ENCODE data around the gene AMBP.

Gene AMBP

DNA sequence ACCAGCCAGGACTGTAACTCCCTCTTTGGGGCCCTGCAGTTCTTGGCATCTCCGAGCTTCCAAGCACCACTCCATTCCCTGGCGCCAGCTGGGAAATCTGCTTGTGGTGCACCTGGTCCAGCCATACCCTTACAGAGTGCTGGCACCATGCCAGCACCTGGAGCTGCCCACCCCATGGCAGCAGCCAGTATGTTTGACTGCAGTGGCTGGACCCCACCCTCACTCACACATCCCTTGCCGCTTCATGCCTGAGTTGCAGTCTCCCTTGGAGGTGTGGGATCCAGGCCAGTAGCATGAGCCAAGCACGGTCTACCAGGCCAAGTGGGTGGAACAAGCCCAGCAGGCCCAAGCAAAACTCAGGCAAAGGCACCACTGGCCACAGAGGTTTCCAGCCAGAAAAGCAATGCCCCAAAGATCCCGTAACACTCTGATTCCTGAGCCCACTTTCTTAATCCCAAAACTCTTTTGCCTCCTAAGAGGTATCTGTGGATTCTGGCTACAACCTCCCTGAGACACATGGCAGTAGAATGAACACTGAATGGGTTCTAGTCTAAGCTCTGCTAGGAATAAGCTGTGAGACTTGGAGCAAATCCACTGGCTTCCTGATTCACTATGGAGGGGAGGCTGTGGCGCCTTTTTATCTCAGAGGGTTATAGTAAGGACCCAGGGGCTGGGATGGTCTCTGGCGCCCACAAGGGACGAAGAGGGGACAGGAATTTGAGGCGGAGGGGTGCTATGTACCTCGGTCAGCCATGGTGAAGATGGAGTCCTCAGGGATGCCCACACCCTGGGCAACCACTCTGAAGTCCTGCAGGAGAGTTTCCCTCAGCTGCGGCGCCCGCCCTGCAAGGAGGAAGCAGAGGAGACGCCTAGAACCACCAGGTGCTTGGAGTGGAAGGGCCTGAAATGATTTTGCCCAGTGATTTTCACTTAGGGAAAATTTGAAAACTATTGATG is 5.6 kb downstream of the AMBP start:
- DNase-seq, result peak; percentile 36

- no peak for DNase-seq
Observed at GRCh38 chr9:114071197-114071795, 6.8 kb downstream of the AMBP start.

DNA sequence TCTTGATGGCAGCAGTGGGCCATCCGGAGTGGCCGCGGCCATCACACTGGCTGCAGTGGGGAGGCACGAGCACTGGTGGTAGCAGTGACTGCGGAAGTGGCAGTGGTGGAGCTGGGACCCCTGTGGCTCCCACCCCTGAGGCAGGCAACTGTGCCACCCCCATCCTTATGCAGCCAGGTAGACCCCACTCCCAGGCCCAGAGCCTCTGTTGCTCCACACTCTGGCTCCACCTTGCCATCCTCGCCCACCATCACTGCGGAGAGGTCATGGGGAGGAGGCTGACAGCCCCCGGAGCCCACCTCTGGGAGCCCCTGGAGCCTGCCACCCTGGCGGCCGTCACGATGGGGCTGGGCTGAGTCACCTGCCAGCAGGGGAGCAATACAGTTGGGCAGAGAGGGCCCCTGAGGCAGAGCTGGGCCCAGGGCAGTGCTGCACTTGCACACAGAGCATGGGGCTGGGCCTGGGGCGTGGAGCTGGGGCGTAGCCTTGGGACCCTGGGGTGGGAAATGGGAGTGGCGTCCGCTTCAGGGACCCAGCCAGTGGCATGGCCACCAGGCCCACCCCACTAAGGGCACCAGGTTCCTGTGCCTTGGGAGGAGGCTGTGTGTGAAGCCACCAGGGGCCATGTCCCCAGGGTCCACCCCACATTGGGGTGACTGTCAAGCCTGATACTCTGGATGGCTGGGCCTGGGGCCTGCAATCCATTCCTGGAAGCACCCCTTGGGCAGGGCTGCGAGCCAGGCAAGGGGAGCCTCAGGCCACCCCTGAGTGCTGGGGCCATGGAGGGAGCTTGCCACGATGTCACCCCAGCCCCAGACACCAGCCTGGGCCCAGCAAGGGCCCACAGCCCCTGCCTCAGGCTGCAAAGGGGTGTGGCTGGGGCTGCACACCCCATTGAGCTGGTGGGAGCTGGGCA is 7.7 kb downstream of the AMBP start:
- DNase-seq, result no peak

GRCh38 chr9:114069476-114070187 is 8.5 kb downstream of the AMBP start:
- no peak for DNase-seq

GRCh38 chr9:114065304-114065703 is 12.8 kb downstream of the AMBP start:
- DNase-seq, result no peak

DNA sequence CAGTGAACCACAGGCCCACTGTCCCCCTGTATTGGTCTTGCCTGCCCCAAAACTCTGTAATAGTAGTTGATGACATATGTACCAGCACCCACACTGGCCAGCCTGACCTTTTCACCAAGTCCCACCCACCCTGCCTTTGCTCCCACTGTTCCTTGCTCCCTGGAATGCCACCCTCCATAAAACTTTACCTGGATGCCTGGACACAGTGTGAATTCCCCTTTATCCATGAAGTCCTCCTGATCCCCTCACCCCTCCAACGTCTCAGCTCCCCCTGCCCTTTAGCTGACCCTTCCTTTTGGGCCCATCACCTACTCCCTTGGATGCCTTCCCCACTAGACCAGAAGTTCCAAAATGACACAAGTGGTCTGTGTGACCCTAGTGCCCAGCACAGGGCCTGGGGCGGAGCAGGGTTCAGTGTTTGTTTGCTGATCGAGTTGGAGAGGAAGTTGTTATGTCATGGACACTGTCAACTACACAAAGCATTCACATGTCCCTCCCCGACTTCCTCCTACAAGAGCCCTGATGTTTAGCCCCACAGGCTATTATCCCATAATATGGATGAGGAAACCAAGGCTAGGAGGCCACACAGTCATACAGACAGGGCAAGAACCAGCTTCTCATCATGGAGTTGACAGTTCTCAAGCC is 16.1 kb downstream of the AMBP start:
- DNase-seq, result no peak

- no peak for DNase-seq
Observed at GRCh38 chr9:114061292-114061691, 16.8 kb downstream of the AMBP start.

DNA sequence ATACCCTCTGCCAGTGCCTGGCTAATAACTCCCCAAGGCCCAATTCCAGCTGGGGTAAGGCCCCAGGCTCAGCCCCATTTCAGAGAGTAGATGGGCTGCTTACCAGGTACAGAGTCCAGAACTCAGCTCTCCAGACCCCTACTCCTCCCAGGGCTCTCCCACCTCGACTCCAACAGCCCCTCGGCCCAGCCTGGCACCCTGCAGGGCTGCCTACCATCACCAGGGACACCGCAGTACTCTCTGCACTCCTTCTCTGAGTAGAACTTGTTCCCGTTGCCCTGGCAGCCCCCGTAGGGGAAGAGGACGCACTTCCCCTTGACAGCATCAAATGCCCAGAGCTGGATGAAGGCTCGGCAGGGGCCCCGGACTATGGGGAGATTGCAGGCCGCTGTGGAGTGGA is 17.4 kb downstream of the AMBP start:
- no peak for DNase-seq

DNA sequence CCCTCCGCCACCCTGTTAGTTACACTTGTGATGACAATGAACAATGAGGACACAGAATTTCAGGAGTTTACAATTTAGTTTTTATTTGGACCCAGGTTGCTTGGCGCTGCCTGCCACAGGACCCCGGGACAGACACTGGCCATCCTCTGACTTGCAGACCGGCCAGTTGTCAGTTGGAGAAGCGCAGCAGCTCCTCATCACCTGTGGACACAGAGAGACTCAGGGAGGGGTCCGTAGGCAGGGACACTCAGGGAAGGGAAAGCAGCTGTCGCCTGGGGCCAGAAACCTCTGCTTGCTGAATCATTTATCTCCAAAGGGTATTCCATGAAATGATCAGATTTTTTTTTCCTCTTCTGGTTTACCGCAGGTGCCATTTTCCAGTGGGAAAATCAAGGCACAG is 18.0 kb downstream of the AMBP start:
- no peak for DNase-seq

DNA sequence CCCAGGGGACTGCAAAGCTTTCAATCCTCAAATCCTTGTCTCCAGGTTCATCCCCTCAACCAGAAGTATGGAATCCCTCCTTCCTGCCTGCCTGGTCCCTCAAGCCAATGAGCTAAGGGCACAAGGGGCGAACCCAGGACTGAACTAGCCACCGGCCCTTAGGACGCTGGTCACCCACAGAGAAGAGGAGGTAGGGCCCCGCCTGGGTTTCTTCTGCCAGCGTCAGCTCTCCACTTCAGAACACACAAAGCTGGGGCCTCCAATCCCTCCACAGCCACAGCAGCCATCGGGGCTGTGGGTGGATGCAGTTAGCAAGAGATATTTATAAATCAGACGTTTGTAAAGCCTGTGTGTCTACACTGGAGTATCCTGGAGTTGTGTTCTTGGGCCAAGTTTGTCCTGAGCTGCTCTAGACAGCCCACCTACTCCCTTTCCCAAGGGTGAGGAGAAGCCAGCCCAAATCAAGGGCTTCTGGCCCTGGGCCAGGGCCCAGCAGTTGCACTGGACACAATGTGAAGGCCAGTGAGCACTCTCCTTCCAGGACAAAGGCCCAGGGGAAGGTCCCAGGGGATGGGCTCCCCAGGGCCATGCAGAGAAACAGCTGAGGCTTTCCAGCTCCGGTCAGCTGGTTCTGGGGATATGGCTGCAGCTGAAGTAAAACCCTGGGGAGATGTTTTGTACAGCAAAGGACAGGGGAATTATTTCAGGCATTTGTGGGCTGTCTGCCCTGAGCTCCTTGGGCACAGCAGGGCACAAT is 18.9 kb downstream of the AMBP start:
- no peak for DNase-seq

DNA sequence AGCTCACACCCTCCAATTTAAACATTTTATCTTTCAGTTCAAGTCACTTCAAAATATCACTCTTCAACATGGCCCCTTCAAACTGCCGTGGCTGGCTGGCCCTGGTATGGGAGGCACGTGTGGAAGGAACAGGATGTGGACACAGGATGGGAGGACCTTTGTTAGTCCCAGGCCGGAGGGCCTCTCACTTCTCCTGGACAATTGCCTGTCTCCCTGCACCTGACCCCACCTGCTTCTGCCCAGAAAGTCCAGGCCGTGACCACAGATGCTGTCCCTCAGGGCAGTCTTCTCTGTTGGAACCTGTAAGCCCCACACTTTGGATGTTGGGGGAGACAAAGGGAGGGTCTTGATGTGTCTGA is 19.4 kb downstream of the AMBP start:
- DNase-seq, result no peak

GRCh38 chr9:114057161-114057885 is 20.8 kb downstream of the AMBP start:
- no peak for DNase-seq

DNA sequence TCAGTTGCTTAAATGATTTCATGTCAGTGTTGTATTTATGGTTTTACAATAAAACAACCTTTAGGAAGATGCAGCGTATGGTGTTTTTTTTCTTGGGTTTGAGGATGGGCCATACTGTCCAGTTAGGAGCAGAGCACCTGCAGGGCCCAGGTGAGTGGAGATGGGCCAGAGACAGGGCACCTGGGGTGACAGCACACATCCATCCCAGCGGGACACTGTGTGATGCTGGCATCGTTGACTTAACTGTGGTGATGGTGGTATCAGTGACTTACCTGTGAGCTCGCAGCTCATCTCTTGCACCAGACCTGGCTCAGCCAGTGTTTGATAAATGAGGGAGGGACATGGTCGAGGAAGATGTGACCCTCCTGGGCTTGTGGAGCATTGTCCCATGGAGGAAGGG is 21.6 kb downstream of the AMBP start:
- no peak for DNase-seq

- no peak for DNase-seq
Observed at GRCh38 chr9:114055894-114056293, 22.2 kb downstream of the AMBP start.

GRCh38 chr9:114055061-114055460 is 23.0 kb downstream of the AMBP start:
- DNase-seq, result no peak

DNA sequence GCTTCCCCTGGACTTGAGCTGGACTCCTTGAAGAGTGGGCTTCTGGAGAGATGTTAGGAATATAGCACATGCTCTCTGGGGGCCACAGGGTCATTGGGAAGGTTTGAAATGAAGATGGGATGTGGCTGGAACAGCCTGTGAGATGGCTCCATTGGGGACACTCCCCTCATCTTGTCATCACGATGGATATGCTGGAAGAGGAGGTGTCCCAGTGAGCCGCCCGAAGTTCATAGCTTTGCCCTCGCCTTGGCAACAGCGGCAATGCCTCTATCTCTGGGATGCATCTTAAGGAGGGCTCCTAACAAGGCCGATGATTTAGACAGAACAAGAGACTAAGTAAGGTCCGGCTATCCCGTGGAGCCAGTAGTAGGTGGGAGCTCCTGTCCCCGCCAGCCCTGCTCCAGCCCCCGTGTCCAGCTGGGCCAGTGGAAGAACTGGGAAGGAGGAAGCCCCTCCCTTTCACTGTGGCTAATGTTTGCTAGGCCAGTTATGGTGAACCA is 23.9 kb downstream of the AMBP start:
- no peak for DNase-seq

DNA sequence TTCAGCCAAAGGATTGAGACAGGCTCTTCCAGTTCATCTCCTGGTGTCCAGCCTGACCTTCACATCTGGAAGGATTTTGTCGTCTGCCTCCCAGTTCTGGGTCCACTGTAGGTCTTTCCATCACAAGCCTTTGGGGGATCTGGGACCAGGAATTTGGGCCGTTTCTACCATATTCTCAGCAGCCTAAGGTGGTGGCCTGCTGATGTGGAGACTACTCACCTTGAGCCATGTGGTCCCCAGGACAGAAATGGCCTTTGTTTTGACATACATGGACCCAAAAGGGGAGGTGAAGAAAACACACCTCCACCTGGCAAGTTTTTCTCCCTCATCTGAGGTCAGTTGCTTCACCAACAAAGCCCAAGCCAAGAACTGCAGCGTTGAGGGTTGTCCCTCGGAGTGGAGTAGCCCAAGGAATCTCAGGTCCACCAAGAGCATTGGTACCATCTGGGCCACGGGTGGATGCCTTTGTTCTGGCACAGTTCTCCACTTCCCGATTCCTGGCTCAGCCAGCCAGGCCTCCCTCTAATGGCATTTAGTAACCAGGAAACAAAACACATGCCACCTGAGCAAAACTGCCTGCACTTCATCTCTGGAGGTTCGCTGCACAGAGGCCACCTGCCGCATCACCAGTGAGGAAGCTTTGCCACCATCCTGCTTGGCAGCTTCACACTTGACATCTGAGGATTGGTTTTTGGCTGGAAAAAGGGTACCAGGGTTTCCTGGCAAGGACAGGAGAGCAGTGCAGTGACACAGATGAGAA is 24.7 kb downstream of the AMBP start:
- DNase-seq, result no peak

DNA sequence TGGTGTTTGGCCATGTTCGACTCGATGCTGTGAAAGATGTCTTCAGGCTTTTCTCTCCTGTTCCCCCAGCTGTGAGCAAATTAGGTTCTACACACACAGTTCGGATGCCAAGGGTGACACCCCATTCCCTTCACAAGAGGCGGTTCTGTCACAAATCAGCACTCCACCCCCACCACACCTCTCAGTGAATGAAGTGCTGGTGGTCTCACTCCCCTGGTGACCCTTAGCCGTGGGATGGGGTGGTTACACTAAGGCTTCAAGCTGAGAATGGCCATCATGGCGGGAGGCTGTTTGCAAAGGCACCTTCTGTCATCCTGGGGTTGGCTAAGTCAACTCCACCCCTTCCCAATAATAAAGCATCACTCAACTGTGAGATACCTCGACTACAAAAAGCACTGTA is 26.4 kb downstream of the AMBP start:
- no peak for DNase-seq

DNA sequence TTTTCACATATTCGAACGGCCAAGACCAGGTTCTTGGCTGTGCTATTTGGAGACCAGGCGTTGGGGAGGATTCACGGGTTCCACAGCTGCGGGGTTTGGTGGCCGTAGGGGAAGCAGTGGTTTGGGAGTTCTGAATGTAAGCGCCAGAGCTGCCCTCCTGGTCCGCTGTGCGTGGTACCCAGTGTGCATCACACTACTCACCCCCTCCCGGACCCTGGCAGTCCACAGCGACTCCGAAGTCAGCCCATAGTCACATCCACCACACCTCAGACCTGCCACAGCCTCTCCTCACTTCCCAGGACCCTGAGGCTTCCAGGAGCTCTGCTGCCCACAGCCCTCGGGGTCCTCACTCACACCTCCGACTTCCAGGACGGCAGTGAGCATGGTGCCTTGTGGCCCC is 26.8 kb downstream of the AMBP start:
- DNase-seq, result no peak

- no peak for DNase-seq
Observed at GRCh38 chr9:114050646-114051045, 27.5 kb downstream of the AMBP start.
